ENCODE data around the gene PLXNB3. TPM values are rescaled to one million over a fixed set of nuclear protein-coding genes. Genes with fewer than 3 reads are reported as not detected.

PLXNB3 gene
- total and polyA plus RNA-seq, 8 donors, result 4.0 to 28.6 (median 6.2) TPM

GRCh38 chrX:153780678-153781427, 16.8 kb downstream of the PLXNB3 start, which contains the start of gene SRPK3:
Gene SRPK3, plus strand, starts transcription at chrX:153781041. Its CDS starts 46 bp downstream, at chrX:153781087.
- Histone ChIP-seq H3K4me1 (no peaks in the 10 kb centered on the region), H3K27me3 (no peaks in the 10 kb centered on the region), H3K27ac (no peak within 1 kb of the TSS), H3K4me3 (no peak within 1 kb of the TSS), H3K9me3 (no peaks in the 10 kb centered on the region), H3K36me3 (peaks cover 0 to 7% (median 0%) of the 10 kb centered on the region in 3 donors)
- no peak for FAIRE-seq
- 18 to 53% methylated on average over 52 of the region's 52 CpGs for WGBS, 2 donors
- peak in 2 of 6 donors; percentile 43 to 76 for DNase-seq
- intact Hi-C loops (cut with DNase I), result no loop called here
- TF ChIP-seq, protein P1, sequence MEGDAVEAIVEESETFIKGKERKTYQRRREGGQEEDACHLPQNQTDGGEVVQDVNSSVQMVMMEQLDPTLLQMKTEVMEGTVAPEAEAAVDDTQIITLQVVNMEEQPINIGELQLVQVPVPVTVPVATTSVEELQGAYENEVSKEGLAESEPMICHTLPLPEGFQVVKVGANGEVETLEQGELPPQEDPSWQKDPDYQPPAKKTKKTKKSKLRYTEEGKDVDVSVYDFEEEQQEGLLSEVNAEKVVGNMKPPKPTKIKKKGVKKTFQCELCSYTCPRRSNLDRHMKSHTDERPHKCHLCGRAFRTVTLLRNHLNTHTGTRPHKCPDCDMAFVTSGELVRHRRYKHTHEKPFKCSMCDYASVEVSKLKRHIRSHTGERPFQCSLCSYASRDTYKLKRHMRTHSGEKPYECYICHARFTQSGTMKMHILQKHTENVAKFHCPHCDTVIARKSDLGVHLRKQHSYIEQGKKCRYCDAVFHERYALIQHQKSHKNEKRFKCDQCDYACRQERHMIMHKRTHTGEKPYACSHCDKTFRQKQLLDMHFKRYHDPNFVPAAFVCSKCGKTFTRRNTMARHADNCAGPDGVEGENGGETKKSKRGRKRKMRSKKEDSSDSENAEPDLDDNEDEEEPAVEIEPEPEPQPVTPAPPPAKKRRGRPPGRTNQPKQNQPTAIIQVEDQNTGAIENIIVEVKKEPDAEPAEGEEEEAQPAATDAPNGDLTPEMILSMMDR (IDR thresholded peaks at IDR 0.05), result no peak
- ATAC-seq, result peak; percentile 13 to 52 (median 42)

GRCh38 chrX:153781428-153782047, 17.5 kb downstream of the PLXNB3 start:
- DNase-seq (peak in 1 of 6 donors; percentile 72), FAIRE-seq (no peak), ATAC-seq (peak in 2 of 4 donors; percentile 9 to 12)
- peaks cover 0 to 10% (median 0%) of the 10 kb centered on the region in 3 donors for H3K36me3 ChIP-seq
- H3K27me3 ChIP-seq, result no peaks in the 10 kb centered on the region
- H3K4me1 ChIP-seq, result no peaks in the 10 kb centered on the region
- intact Hi-C loops (cut with DNase I), result no loop called here
- H3K4me3 ChIP-seq, result no peak overlapping the region
- WGBS, 2 donors, result 69 to 71% methylated on average over 21 to 24 of the region's 24 CpGs
- H3K27ac ChIP-seq, result no peak overlapping the region
- no peaks in the 10 kb centered on the region for H3K9me3 ChIP-seq
- TF ChIP-seq, protein P1 (IDR thresholded peaks at IDR 0.05), result no peak

DNA sequence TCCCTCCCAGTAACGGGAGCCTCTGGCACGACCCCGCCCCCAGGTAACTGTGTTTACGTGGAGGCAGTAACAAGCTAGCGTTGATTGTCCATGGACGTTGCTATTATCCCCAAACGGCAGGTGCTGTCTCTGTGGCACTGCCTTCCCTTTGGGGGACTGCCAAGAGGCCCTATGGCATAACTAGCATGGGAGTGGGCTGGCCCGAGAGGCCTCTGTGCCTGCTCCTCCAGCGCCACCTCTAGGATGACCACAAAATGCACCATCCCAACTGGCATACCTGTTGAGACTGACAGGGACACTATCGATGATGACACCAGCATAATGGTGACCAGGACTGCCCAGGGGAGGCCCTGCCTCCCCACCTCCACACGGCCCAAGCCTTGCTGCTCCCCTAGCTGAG, 18.3 kb downstream of the PLXNB3 start:
- no peaks in the 10 kb centered on the region for H3K4me1 ChIP-seq
- TF ChIP-seq, protein P1 (IDR thresholded peaks at IDR 0.05), result no peak
- no peak for DNase-seq
- H3K36me3 ChIP-seq, result peaks cover 0 to 10% (median 3%) of the 10 kb centered on the region in 3 donors
- no peaks in the 10 kb centered on the region for H3K27me3 ChIP-seq
- 59 to 63% methylated on average over 11 of the region's 11 CpGs for WGBS, 2 donors
- H3K9me3 ChIP-seq, result no peaks in the 10 kb centered on the region
- no peak overlapping the region for H3K27ac ChIP-seq
- ATAC-seq, result no peak
- H3K4me3 ChIP-seq, result no peak overlapping the region
- intact Hi-C loops (cut with DNase I), result no loop called here
- no peak for FAIRE-seq

- FAIRE-seq (no peak), ATAC-seq (no peak), DNase-seq (no peak)
- Histone ChIP-seq H3K4me3 (no peak overlapping the region), H3K4me1 (no peaks in the 10 kb centered on the region), H3K27me3 (no peaks in the 10 kb centered on the region), H3K27ac (no peak overlapping the region), H3K9me3 (no peaks in the 10 kb centered on the region), H3K36me3 (peaks cover 0 to 10% (median 8%) of the 10 kb centered on the region in 3 donors)
- TF ChIP-seq, protein P1 (IDR thresholded peaks at IDR 0.05), result no peak
- intact Hi-C loops (cut with DNase I), result no loop called here
- 89 to 95% methylated on average over 11 to 14 of the region's 14 CpGs for WGBS, 2 donors
Observed at GRCh38 chrX:153782871-153783270, 18.8 kb downstream of the PLXNB3 start.
